K562 (cell line): Measurements from ENCODE around the gene PPP6R3. TPM values are rescaled to one million over a fixed set of nuclear protein-coding genes. Genes with fewer than 3 reads are reported as not detected.

Experiments
- ATAC-seq: fragments of 200-7000 bp; cut with Tn5 transposase; 3 replicates; pipeline ENCODE4 v1.9.1; 2020; ENCODE audit warnings: moderate library complexity
- BruUV-seq: library from RNA; stranded (reverse); fragments of 400-500 nt; replicated peaks from 2 replicates; lab custom pipeline; 2021; lab: Mats Ljungman, UMichigan
- CTCF ChIA-PET: fragments of 300-600 bp; formaldehyde crosslinking; extraction: SDS; loops from one replicate; lab custom pipeline; 2021; ENCODE audit warnings: low intra/inter-chr PET ratio; lab: Yijun Ruan, JAX
- POLR2A ChIA-PET: fragments of 300-600, 350-650 bp; sonication (Branson Sonifier 250); formaldehyde crosslinking; extraction: SDS; loops from one replicate; lab custom pipeline; 2021; ENCODE audit warnings: antibody characterized with exemption, inconsistent platforms; lab: Yijun Ruan, JAX
- DNase-seq, 4 experiments: peaks; one replicate each; pipeline versions ENCODE4 v3.0.0 to v3.0.0-alpha.2; 2011 to 2018; ENCODE audit warnings: low spot score in 3 of 4, mixed read lengths in 3 of 4; ENCODE audit errors: extremely low read depth in 1 of 4
- FAIRE-seq: peaks from 2 replicates; lab custom pipeline; 2011; peaks lifted over from hg19 to GRCh38; lab: Jason Lieb, UNC
- H2AFZ ChIP-seq: 2 replicates; pipeline ENCODE4 v1.6.0; 2011; ENCODE audit warnings: low read depth, low read length, control low read depth, inconsistent platforms
- H3K27ac ChIP-seq: fragments of 200-600 bp; 3 replicates; pipeline ENCODE4 v1.8.0; 2011; ENCODE audit warnings: low read depth, mild to moderate bottlenecking, control low read depth, inconsistent platforms, low read length, moderate library complexity, mixed read lengths; ENCODE audit errors: extremely low read depth
- H3K27me3 ChIP-seq, 2 experiments: fragments of 300-600 bp in 1 of 2; 2 replicates in 1 of 2; 3 replicates in 1 of 2; pipeline versions ENCODE4 v1.6.0 to v1.8.0; 2011; ENCODE audit warnings: inconsistent platforms in 2 of 2, low read length in 2 of 2, mild to moderate bottlenecking in 1 of 2, mixed read lengths in 1 of 2, moderate library complexity in 1 of 2; ENCODE audit not compliant: control insufficient read depth in 2 of 2, insufficient read depth in 2 of 2
- H3K36me3 ChIP-seq: fragments of 300-600 bp; 3 replicates; pipeline ENCODE4 v1.8.0; 2011; ENCODE audit warnings: mild to moderate bottlenecking, low read length, inconsistent platforms; ENCODE audit not compliant: control insufficient read depth, insufficient read depth
- H3K4me1 ChIP-seq, 2 experiments: fragments of 200-600 bp in 1 of 2; replicated peaks in 1 of 2; 2 replicates in 1 of 2; 3 replicates in 1 of 2; pipeline versions ENCODE4 v1.5.1 to v1.8.0; 2011; ENCODE audit warnings: inconsistent platforms in 2 of 2, low read length in 2 of 2, mild to moderate bottlenecking in 1 of 2, mixed read lengths in 1 of 2, moderate library complexity in 1 of 2; ENCODE audit not compliant: control insufficient read depth in 2 of 2, insufficient read depth in 2 of 2
- H3K4me2 ChIP-seq: 2 replicates; pipeline ENCODE4 v1.6.1; 2011; ENCODE audit warnings: low read length, control low read depth, inconsistent platforms, mixed read lengths; ENCODE audit not compliant: insufficient read depth
- H3K4me3 ChIP-seq: fragments of 200-600 bp; sonication (generic), shearing (Covaris generic); 2 replicates; pipeline ENCODE4 v1.5.1; 2016; ENCODE audit warnings: control low read depth, inconsistent platforms
- H3K79me2 ChIP-seq: fragments of 200-600 bp; 3 replicates; pipeline ENCODE4 v1.8.0; 2011; ENCODE audit warnings: low read length, inconsistent platforms; ENCODE audit not compliant: control insufficient read depth, insufficient read depth
- H3K9ac ChIP-seq, 2 experiments: 2 replicates each; pipeline versions ENCODE4 v1.6.0 to v1.6.1; 2011; ENCODE audit warnings: low read depth in 2 of 2, low read length in 2 of 2, control low read depth in 1 of 2, inconsistent platforms in 1 of 2, mild to moderate bottlenecking in 1 of 2, mixed read lengths in 1 of 2; ENCODE audit not compliant: insufficient read depth in 1 of 2
- H3K9me1 ChIP-seq: one replicate; pipeline ENCODE4 v1.6.0; 2011; ENCODE audit warnings: inconsistent platforms, mild to moderate bottlenecking, low read length, moderate library complexity; ENCODE audit not compliant: control insufficient read depth, insufficient read depth
- H3K9me3 ChIP-seq: replicated peaks from 2 replicates; pipeline ENCODE4 v1.5.1; 2011; ENCODE audit warnings: low read depth, low read length, inconsistent platforms; ENCODE audit not compliant: control insufficient read depth, insufficient read depth
- H4K20me1 ChIP-seq: replicated peaks from 2 replicates; pipeline ENCODE4 v1.6.1; 2011; ENCODE audit warnings: low read length, inconsistent platforms, mixed read lengths; ENCODE audit not compliant: control insufficient read depth, insufficient read depth
- ARNT ChIP-seq, 2 experiments: fragments of 450-650 bp; IDR thresholded peaks; 2 replicates each; pipeline ENCODE4 v1.6.1; 2016; ENCODE audit warnings: mild to moderate bottlenecking in 1 of 2
- FOXA3 ChIP-seq, 2 experiments: fragments of 450-650 bp in 1 of 2; sonication (generic) in 1 of 2; formaldehyde crosslinking; IDR thresholded peaks in 1 of 2; conservative IDR thresholded peaks in 1 of 2; 2 replicates each; pipeline versions ENCODE4 v1.4.0 to v1.8.0; 2020 to 2022; ENCODE audit warnings: mild to moderate bottlenecking in 2 of 2, missing genetic modification reagents in 1 of 2
- KDM1A ChIP-seq, 2 experiments: fragments of 450-650 bp; IDR thresholded peaks; 2 replicates each; pipeline ENCODE4 v1.6.1; 2016; ENCODE audit warnings: mild to moderate bottlenecking in 2 of 2
- KDM2B ChIP-seq: fragments of 250-450 bp; sonication (Bioruptor Pico); IDR thresholded peaks from 2 replicates; pipeline ENCODE4 v1.8.0; 2021; ENCODE audit warnings: mild to moderate bottlenecking, moderate library complexity
- SETDB1 ChIP-seq: IDR thresholded peaks from one replicate; pipeline ENCODE4 v1.6.1; 2012; ENCODE audit warnings: low read length, control low read depth, inconsistent platforms
- WGBS: fragments of 100-300 bp; shearing (Covaris generic); methylation state at CpG from one replicate; pipeline ENCODE4 v1.1.6; 2016; ENCODE audit warnings: low coverage, mixed read lengths; ENCODE audit not compliant: insufficient coverage; ENCODE audit errors: missing lambda C conversion rate; 5-methylcytosine and 5-hydroxymethylcytosine counted together
- in situ Hi-C: fragments of 300-500 bp; cut with MboI; formaldehyde crosslinking; loops from 4 replicates; pipeline ENCODE4 v1.15.0; 2018; ENCODE audit warnings: inconsistent platforms, mixed read lengths
- intact Hi-C: fragments of 100-400 bp; cut with micrococcal nuclease; formaldehyde crosslinking; loops from 2 replicates; pipeline ENCODE4 v1.14.2; 2022
- polyA plus RNA-seq, 8 experiments: library from polyadenylated mRNA; depleted of rRNA in 4 of 8; stranded (reverse) in 5 of 8; unstranded in 3 of 8; fragments of >200 nt; fragmentation: Nextera tagmentation in 2 of 8; fragmentation: Illumina TruSeq in 1 of 8; extraction: Ambion mirVana in 2 of 8; extraction: Trizol in 1 of 8; gene quantifications; 2 replicates each; pipeline versions ENCODE4 v1.2.1 to v1.2.3, GENCODE V29; 2011 to 2014; ENCODE audit warnings: inconsistent platforms in 1 of 8, missing spikeins in 1 of 8
- total RNA-seq, 7 experiments: library from RNA; depleted of rRNA in 6 of 7; stranded (reverse); fragments of >200 nt in 6 of 7; fragmentation: Illumina TruSeq in 2 of 7; extraction: Trizol in 2 of 7; gene quantifications; 2 replicates each; pipeline versions ENCODE4 v1.2.1 to v1.2.3, GENCODE V29; 2011 to 2021; ENCODE audit warnings: low replicate concordance in 1 of 7

The PPP6R3 gene
- total and polyA plus RNA-seq, 9 of the 15 experiments (the other 6 are each of a cell fraction or from before 2014, with no cell fraction given) = 20.3 to 117 (median 80.6) TPM

DNA sequence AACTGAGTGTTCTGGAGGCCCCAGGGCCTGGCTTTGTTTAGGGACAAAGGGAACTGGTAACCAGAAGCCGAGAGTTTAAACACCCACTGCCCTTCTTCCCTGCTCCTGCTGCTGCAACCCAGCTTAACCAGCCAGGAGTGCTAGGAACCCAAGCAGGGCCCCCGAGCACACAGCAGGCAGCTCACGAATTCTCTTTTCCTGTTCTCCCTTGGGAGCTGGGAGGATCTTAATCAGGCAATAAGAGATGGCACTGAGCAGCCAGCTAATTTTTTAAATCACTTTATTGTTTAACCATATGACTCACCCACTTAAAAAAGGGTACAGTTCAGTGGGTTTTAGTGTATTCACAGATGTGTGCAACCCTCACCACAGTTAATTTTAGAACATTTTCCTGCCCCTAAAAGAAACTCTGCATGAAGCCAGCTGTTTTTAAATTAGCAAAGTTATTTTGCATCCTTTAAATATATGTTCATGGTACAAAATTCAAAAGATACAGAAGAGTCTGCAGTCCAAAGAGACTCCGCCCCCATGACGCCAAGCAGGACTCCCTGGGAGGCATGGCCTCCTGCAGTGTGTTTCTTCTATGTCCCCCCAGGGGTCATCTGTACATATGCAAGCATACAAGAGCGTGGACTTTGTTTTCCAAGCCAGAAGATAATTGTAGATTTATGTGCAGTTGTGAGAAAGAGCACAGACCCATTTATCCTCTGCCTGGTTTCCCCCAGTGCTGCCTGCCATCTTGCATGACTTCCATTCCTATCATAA lies 18.9 kb upstream of the PPP6R3 start:
- intact Hi-C loops = no loop called here
- no peak overlapping the region for H3K4me3 ChIP-seq
- ATAC-seq (no peak), DNase-seq (no peak), FAIRE-seq (no peak)
- BruUV-seq = no TSS peak
- no peak overlapping the region for H3K27ac ChIP-seq
- ChIA-PET POLR2A (interaction anchor here (0.6 kb wide), 2 partner anchors 34 to 279 kb away, joined by 3 to 4 read pairs; no protein-coding TSS in a partner anchor), CTCF (no interaction called here)
- 70% methylated on average over 6 of the region's 6 CpGs for WGBS
- H3K4me1 ChIP-seq = peaks cover 13 to 35% of the 10 kb centered on the region in 2 experiments; a peak in 4 of 5 replicates
- H3K9me1 ChIP-seq = peaks cover 10% of the 10 kb centered on the region
- no peaks in the 10 kb centered on the region for H3K27me3 ChIP-seq
- no peak for TF ChIP-seq KDM2B (CRISPR knock-in tag)
- TF ChIP-seq ARNT (IDR thresholded peaks at IDR 0.05) = no peak
- TF ChIP-seq SETDB1 = no peak
- TF ChIP-seq KDM1A (IDR thresholded peaks at IDR 0.05) = no peak
- H3K4me2 ChIP-seq = no peak overlapping the region
- no peaks in the 10 kb centered on the region for H3K79me2 ChIP-seq
- no peak overlapping the region for H3K9ac ChIP-seq
- H3K9me3 ChIP-seq = no peaks in the 10 kb centered on the region
- H3K36me3 ChIP-seq = peaks cover 52% of the 10 kb centered on the region; the same call in 2 of the 3 replicates
- in situ Hi-C loops = loop anchor here (10.0 kb wide), 1 partner anchor 187 kb away; no protein-coding TSS in a partner anchor
- no peak overlapping the region for H2AFZ ChIP-seq
- no peaks in the 10 kb centered on the region; the same call in 1 of the 2 replicates for H4K20me1 ChIP-seq

GRCh38 chr11:68442433-68442832 lies 18.1 kb upstream of the PPP6R3 start:
- WGBS = 87% methylated on average over 10 of the region's 10 CpGs
- Histone ChIP-seq H3K36me3 (peaks cover 53% of the 10 kb centered on the region; the same call in 2 of the 3 replicates), H2AFZ (no peak overlapping the region), H3K9ac (peak overlapping the region in 1 of 2 experiments; percentile 20; a peak in 1 of 4 replicates), H3K4me2 (no peak overlapping the region), H3K4me1 (peaks cover 5 to 35% of the 10 kb centered on the region in 2 experiments; a peak in 4 of 5 replicates), H3K27ac (no peak overlapping the region), H3K79me2 (no peaks in the 10 kb centered on the region), H4K20me1 (no peaks in the 10 kb centered on the region; the same call in 1 of the 2 replicates), H3K4me3 (no peak overlapping the region), H3K9me1 (peaks cover 5% of the 10 kb centered on the region), H3K9me3 (no peaks in the 10 kb centered on the region), H3K27me3 (no peaks in the 10 kb centered on the region)
- no peak for ATAC-seq
- intact Hi-C loops (no loop called here), in situ Hi-C loops (loop anchor here (10.0 kb wide), 1 partner anchor 188 kb away; no protein-coding TSS in a partner anchor)
- DNase-seq = no peak
- BruUV-seq = no TSS peak
- FAIRE-seq = no peak
- CTCF ChIA-PET = no interaction called here
- POLR2A ChIA-PET = interaction anchor here (0.6 to 1.1 kb wide), 4 partner anchors 10 to 929 kb away, joined by 3 to 4 read pairs (median 3); no protein-coding TSS in a partner anchor
- 0 out of 4 replicates have a peak, but pooled peaks of 1 of the 2 experiments have one; percentile 32 for TF ChIP-seq FOXA3 (CRISPR knock-in tag; conservative IDR thresholded peaks at IDR 0.05 in 1 of 2, IDR thresholded peaks at IDR 0.05 in 1 of 2)
